HCT116 (cell line): Measurements from ENCODE around the gene BORCS8. TPM values are rescaled to one million over a fixed set of nuclear protein-coding genes. Genes with fewer than 3 reads are reported as not detected.

Experiments
- total RNA-seq: library from RNA; stranded (reverse); gene quantifications from one replicate; pipeline ENCODE4 v1.2.1, GENCODE V29; 2021; ENCODE audit not compliant: unreplicated experiment

BORCS8 gene
- total RNA-seq, 1 experiment from 2014 or later = 17.1 TPM

Other genes starting within 250 kb of the BORCS8 start
- 82.4 TPM for gene SUGP2, start 158.6 kb downstream of the BORCS8 start, total RNA-seq
- 34.7 TPM for gene ARMC6, start 158.5 kb downstream of the BORCS8 start, total RNA-seq
- 10.2 TPM for gene SLC25A42, start 128.2 kb downstream of the BORCS8 start, total RNA-seq
- gene TMEM161A, start 53.7 kb downstream of the BORCS8 start, total RNA-seq = 76.0 TPM
- 7.9 TPM for gene MEF2B, start 21.9 kb downstream of the BORCS8 start, total RNA-seq
- 78.9 TPM for gene RFXANK, start 106 bp upstream of the BORCS8 start, total RNA-seq
- gene NR2C2AP, start 11.3 kb upstream of the BORCS8 start, total RNA-seq = 45.3 TPM
- 0.07 TPM for gene NCAN, start 19.8 kb upstream of the BORCS8 start, total RNA-seq
- not detected for gene TM6SF2, start 81.1 kb upstream of the BORCS8 start, total RNA-seq
- 47.6 TPM for gene SUGP1, start 128.4 kb upstream of the BORCS8 start, total RNA-seq
- gene MAU2, start 128.7 kb upstream of the BORCS8 start, total RNA-seq = 36.2 TPM
- 130 TPM for gene GATAD2A, start 213.5 kb upstream of the BORCS8 start, total RNA-seq